ENCODE measurements around the gene GSC. TPM values are rescaled to one million over a fixed set of nuclear protein-coding genes. Genes with fewer than 3 reads are reported as not detected.

GSC gene
- total RNA-seq, 2 donors from 2014 or later: 37.0 to 94.4 TPM

GRCh38 chr14:94764573-94764972 is 5.3 kb downstream of the GSC start:
- Histone ChIP-seq H3K9me3 (ENCODE audit: control insufficient read depth, low read length) (no peaks in the 10 kb centered on the region), H3K36me3 (ENCODE audit: control insufficient read depth, insufficient read depth, low read length) (peaks cover 71% of the 10 kb centered on the region), H3K4me1 (ENCODE audit: control insufficient read depth, insufficient read depth, low read length) (peaks cover 13% of the 10 kb centered on the region), H3K27ac (ENCODE audit: low read depth, low read length) (peak overlapping the region; percentile 16), H3K9ac (ENCODE audit: extremely low read depth, low read length, poor library complexity, severe bottlenecking) (peak overlapping the region; percentile 100), H3K27me3 (ENCODE audit: control insufficient read depth, insufficient read depth, low read length, poor library complexity, severe bottlenecking) (no peaks in the 10 kb centered on the region), H3K4me3 (ENCODE audit: low read length) (peak overlapping the region; percentile 93)
- TF ChIP-seq CTCF (conservative IDR thresholded peaks at IDR 0.05): no peak
- DNase-seq: peak; percentile 79
- Mint-ChIP-seq H3K27ac (peak overlapping the region; percentile 91), H3K9me3 (no peaks in the 10 kb centered on the region), H3K27me3 (ENCODE audit: insufficient read depth) (peaks cover 15% of the 10 kb centered on the region), H3K36me3 (ENCODE audit: low read depth) (peaks cover 59% of the 10 kb centered on the region), H3K4me3 (peak overlapping the region; percentile 82), H3K4me1 (peaks cover 50% of the 10 kb centered on the region)
- WGBS, 2 experiments (ENCODE audit: insufficient coverage in 1 of 2, insufficient read length in 1 of 2): 58 to 80% methylated on average over 3 to 7 of the region's 7 CpGs

- H3K9me3 Mint-ChIP-seq: no peaks in the 10 kb centered on the region
- 85 to 94% methylated on average over 5 to 7 of the region's 7 CpGs for WGBS, 2 experiments (ENCODE audit: insufficient coverage in 1 of 2, insufficient read length in 1 of 2)
- peaks cover 13% of the 10 kb centered on the region for H3K4me1 ChIP-seq (ENCODE audit: control insufficient read depth, insufficient read depth, low read length)
- peaks cover 46% of the 10 kb centered on the region for H3K36me3 Mint-ChIP-seq (ENCODE audit: low read depth)
- DNase-seq: no peak
- peaks cover 6% of the 10 kb centered on the region for H3K27me3 Mint-ChIP-seq (ENCODE audit: insufficient read depth)
- TF ChIP-seq CTCF (conservative IDR thresholded peaks at IDR 0.05): no peak
- peak overlapping the region; percentile 4 for H3K27ac ChIP-seq (ENCODE audit: low read depth, low read length)
- peak overlapping the region; percentile 69 for H3K9ac ChIP-seq (ENCODE audit: extremely low read depth, low read length, poor library complexity, severe bottlenecking)
- no peaks in the 10 kb centered on the region for H3K9me3 ChIP-seq (ENCODE audit: control insufficient read depth, low read length)
- peaks cover 53% of the 10 kb centered on the region for H3K4me1 Mint-ChIP-seq
- H3K4me3 ChIP-seq (ENCODE audit: low read length): peak overlapping the region; percentile 93
- H3K27me3 ChIP-seq (ENCODE audit: control insufficient read depth, insufficient read depth, low read length, poor library complexity, severe bottlenecking): no peaks in the 10 kb centered on the region
- peak overlapping the region; percentile 91 for H3K27ac Mint-ChIP-seq
- peaks cover 50% of the 10 kb centered on the region for H3K36me3 ChIP-seq (ENCODE audit: control insufficient read depth, insufficient read depth, low read length)
- H3K4me3 Mint-ChIP-seq: peak overlapping the region; percentile 82
These were observed 7.5 kb downstream of the GSC start for GRCh38 chr14:94762431-94762830.

- H3K36me3 Mint-ChIP-seq (ENCODE audit: low read depth): peaks cover 41% of the 10 kb centered on the region
- H3K4me1 ChIP-seq (ENCODE audit: control insufficient read depth, insufficient read depth, low read length): peaks cover 13% of the 10 kb centered on the region
- H3K27me3 ChIP-seq (ENCODE audit: control insufficient read depth, insufficient read depth, low read length, poor library complexity, severe bottlenecking): no peaks in the 10 kb centered on the region
- no peaks in the 10 kb centered on the region for H3K9me3 Mint-ChIP-seq
- peak overlapping the region; percentile 91 for H3K27ac Mint-ChIP-seq
- no peak for TF ChIP-seq CTCF (conservative IDR thresholded peaks at IDR 0.05)
- H3K27ac ChIP-seq (ENCODE audit: low read depth, low read length): no peak overlapping the region
- peak overlapping the region; percentile 82 for H3K4me3 Mint-ChIP-seq
- H3K9ac ChIP-seq (ENCODE audit: extremely low read depth, low read length, poor library complexity, severe bottlenecking): peak overlapping the region; percentile 69
- WGBS, 2 experiments (ENCODE audit: insufficient coverage in 1 of 2, insufficient read length in 1 of 2): 91 to 92% methylated on average over 9 to 10 of the region's 10 CpGs
- peaks cover 46% of the 10 kb centered on the region for H3K36me3 ChIP-seq (ENCODE audit: control insufficient read depth, insufficient read depth, low read length)
- peaks cover 50% of the 10 kb centered on the region for H3K4me1 Mint-ChIP-seq
- peaks cover 3% of the 10 kb centered on the region for H3K27me3 Mint-ChIP-seq (ENCODE audit: insufficient read depth)
- H3K4me3 ChIP-seq (ENCODE audit: low read length): peak overlapping the region; percentile 93
- no peak for DNase-seq
- H3K9me3 ChIP-seq (ENCODE audit: control insufficient read depth, low read length): no peaks in the 10 kb centered on the region
These were observed 7.9 kb downstream of the GSC start for GRCh38 chr14:94761997-94762377.

All from endodermal cell (in vitro differentiated cells).